ENCODE data around the gene TP53TG5. TPM values are rescaled to one million over a fixed set of nuclear protein-coding genes. Genes with fewer than 3 reads are reported as not detected.

TP53TG5 gene
- total and polyA plus RNA-seq, 7 donors, result 0.12 to 1.0 (median 0.38) TPM; not detected in 2

DNA sequence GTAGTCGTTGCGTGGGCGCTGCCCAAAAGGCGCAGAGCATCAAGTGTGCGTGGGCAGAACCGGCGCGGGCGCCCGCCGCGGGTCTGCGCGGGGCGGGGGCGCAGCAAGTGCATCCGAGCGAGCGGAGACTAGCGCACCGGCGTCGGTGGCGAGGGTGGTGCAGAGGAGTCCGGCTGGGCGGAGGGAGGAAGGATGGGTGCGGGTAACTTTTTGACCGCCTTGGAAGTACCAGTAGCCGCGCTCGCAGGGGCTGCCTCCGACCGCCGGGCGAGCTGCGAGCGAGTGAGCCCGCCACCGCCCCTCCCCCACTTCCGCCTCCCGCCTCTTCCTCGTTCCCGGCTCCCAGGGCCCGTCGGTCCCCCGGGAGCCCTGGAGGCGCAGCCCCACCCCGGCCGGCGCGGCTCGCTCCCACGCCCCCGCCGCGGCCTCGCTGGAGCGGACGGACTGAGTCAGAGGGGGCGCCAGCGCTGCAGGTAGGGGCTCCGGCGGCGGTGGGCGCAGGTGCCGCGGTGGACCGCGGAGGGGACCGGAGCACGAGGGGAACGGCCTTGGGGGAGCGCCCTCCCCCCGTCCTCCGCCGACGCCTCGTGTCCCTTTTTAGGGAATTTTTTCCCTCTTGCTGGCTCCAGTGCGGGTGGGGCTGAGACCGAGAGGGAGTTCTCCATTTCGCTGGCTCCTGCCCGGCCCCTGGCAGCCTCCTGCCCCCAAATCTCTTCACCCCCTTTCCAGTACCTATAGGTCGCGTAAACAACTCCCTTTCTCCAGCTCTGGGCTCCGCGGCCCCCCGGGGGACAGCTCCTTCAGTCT lies 28.3 kb upstream of the TP53TG5 start:
- Histone ChIP-seq H3K4me3 (peak overlapping the region; percentile 99), H3K27ac (peak overlapping the region; percentile 99), H3K27me3 (ENCODE audit: insufficient read depth in 3 of 3, low read length in 2 of 3) (no peaks in the 10 kb centered on the region), H3K4me1 (peaks cover 33% of the 10 kb centered on the region), H3K36me3 (ENCODE audit: insufficient read depth in 1 of 2, low read depth in 1 of 2) (peaks cover 0 to 33% of the 10 kb centered on the region in 2 donors), H3K9me3 (no peaks in the 10 kb centered on the region)
- WGBS, 3 donors, result 0 to 1% (median 1%) methylated on average over 64 to 87 of the region's 87 CpGs
- intact Hi-C loops (cut with DNase I), result loop anchor here in 1 of 2 donors (1.0 kb wide), 1 partner anchor 32 kb away; no protein-coding TSS in a partner anchor
- ATAC-seq (peak; percentile 75 to 83 (median 78)), DNase-seq (peak; percentile 84 to 90)
- TF ChIP-seq, protein P1, sequence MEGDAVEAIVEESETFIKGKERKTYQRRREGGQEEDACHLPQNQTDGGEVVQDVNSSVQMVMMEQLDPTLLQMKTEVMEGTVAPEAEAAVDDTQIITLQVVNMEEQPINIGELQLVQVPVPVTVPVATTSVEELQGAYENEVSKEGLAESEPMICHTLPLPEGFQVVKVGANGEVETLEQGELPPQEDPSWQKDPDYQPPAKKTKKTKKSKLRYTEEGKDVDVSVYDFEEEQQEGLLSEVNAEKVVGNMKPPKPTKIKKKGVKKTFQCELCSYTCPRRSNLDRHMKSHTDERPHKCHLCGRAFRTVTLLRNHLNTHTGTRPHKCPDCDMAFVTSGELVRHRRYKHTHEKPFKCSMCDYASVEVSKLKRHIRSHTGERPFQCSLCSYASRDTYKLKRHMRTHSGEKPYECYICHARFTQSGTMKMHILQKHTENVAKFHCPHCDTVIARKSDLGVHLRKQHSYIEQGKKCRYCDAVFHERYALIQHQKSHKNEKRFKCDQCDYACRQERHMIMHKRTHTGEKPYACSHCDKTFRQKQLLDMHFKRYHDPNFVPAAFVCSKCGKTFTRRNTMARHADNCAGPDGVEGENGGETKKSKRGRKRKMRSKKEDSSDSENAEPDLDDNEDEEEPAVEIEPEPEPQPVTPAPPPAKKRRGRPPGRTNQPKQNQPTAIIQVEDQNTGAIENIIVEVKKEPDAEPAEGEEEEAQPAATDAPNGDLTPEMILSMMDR (IDR thresholded peaks at IDR 0.05), result no peak

DNA sequence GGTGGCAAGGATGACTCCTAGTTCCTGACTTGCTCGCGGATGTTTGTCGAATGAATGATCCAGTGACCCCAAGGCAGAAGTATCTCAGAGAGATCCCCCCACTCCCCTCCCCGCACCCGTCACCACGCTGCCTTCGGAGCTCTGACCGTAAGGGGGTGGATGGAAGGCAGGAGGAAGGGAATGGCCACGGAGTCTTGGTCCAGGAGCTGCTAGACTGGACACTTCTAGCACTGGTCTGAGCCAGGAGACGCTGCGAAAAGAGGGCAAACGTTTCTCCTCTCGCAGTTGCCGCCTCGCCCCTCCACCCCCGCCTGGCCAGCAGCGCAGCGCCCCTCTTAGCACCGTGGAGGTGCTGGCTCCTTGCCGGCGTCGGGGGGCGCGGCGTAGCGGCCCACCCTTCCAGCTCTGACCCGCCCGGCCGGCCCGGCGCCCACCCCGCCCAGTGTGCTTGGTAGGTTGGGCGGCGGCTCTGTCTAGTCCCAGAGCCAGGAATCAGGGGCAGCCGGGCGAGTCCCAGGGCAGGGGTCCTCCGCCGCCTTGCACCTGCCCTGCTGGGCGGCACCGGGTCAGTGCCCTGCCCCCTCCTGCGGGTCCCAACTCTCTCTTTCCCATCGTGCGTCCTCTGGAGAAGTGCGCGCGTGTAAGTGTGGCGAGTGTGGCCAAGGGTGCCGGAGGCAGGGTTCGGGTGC lies 27.6 kb upstream of the TP53TG5 start:
- peaks cover 0 to 25% of the 10 kb centered on the region in 2 donors for H3K36me3 ChIP-seq (ENCODE audit: insufficient read depth in 1 of 2, low read depth in 1 of 2)
- no peaks in the 10 kb centered on the region for H3K27me3 ChIP-seq (ENCODE audit: insufficient read depth in 3 of 3, low read length in 2 of 3)
- peak overlapping the region; percentile 99 for H3K27ac ChIP-seq
- ATAC-seq (peak; percentile 16 to 29 (median 16)), DNase-seq (peak; percentile 55 to 63)
- WGBS, 3 donors, result 3 to 4% (median 4%) methylated on average over 19 to 49 of the region's 49 CpGs
- intact Hi-C loops (cut with DNase I), result no loop called here
- peak overlapping the region; percentile 99 for H3K4me3 ChIP-seq
- peaks cover 4% of the 10 kb centered on the region for H3K9me3 ChIP-seq
- TF ChIP-seq, protein P1 (IDR thresholded peaks at IDR 0.05), result no peak
- H3K4me1 ChIP-seq, result peaks cover 27% of the 10 kb centered on the region

DNA sequence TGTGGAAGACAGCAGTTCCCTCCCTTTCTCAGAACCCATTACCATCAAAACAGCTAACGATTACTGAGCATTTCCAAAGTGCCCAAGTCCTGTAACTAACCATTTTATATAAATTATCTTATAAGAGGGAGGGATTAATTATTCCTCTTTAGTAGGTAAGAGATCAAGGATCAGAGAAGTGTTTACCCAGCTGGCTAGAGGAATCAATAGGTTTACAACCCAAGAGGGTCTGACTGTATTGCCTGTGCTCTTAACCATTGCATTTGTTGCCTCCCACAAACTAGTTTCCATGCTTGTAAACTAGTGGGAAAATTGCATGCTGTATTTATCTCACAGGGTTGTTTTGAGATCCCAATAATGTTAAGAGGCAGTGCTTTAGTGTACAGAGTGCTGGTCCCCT lies 26.3 kb upstream of the TP53TG5 start:
- no peak for ATAC-seq
- TF ChIP-seq, protein P1 (IDR thresholded peaks at IDR 0.05), result no peak
- no peak overlapping the region for H3K4me3 ChIP-seq
- peaks cover 5% of the 10 kb centered on the region for H3K9me3 ChIP-seq
- WGBS, 3 donors, result 64 to 78% (median 78%) methylated on average over 1 of the region's 1 CpG
- H3K4me1 ChIP-seq, result peaks cover 19% of the 10 kb centered on the region
- intact Hi-C loops (cut with DNase I), result no loop called here
- DNase-seq, result no peak
- H3K27ac ChIP-seq, result no peak overlapping the region
- H3K27me3 ChIP-seq (ENCODE audit: insufficient read depth in 3 of 3, low read length in 2 of 3), result no peaks in the 10 kb centered on the region
- peaks cover 0 to 13% of the 10 kb centered on the region in 2 donors for H3K36me3 ChIP-seq (ENCODE audit: insufficient read depth in 1 of 2, low read depth in 1 of 2)

DNA sequence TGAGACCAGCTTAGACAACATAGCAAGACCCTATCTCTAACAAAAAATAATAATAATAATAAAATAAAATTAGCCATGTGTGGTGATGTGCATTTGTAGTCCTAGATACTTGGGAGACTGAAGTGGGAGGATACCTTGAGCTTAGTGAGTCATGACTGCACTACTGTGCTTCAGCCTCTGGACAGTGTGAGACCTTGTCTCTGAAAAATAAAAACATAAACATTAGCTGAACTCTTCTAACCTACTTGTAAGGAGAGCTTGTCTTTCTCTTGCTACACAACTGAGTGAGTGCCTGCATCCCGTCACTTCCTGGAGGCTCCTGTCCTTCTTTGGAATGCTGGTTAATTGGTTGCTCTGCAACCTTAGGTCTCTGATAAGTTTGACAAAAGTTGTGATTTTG lies 24.8 kb upstream of the TP53TG5 start:
- WGBS, 3 donors, result 93 to 100% (median 96%) methylated on average over 1 of the region's 1 CpG
- intact Hi-C loops (cut with DNase I), result no loop called here
- H3K27me3 ChIP-seq (ENCODE audit: insufficient read depth in 3 of 3, low read length in 2 of 3), result no peaks in the 10 kb centered on the region
- no peaks in the 10 kb centered on the region for H3K36me3 ChIP-seq (ENCODE audit: insufficient read depth in 1 of 2, low read depth in 1 of 2)
- no peak overlapping the region for H3K4me3 ChIP-seq
- peaks cover 5% of the 10 kb centered on the region for H3K9me3 ChIP-seq
- ATAC-seq (no peak), DNase-seq (no peak)
- TF ChIP-seq, protein P1 (IDR thresholded peaks at IDR 0.05), result no peak
- H3K27ac ChIP-seq, result no peak overlapping the region
- H3K4me1 ChIP-seq, result peaks cover 9% of the 10 kb centered on the region
